Ishikawa (cell line): ENCODE results near the gene MEGF9.

Source experiments
- FOXM1 ChIP-seq: IDR thresholded peaks from 2 replicates; pipeline ENCODE4 v1.6.1; 2012; ENCODE audit warnings: low read depth, borderline replicate concordance
- TAF1 ChIP-seq: IDR thresholded peaks from 2 replicates; pipeline ENCODE4 v1.6.1; 2012; ENCODE audit warnings: low read depth, mild to moderate bottlenecking
- USF1 ChIP-seq: IDR thresholded peaks from 2 replicates; pipeline ENCODE4 v1.6.1; 2012
- YY1 ChIP-seq: IDR thresholded peaks from 2 replicates; pipeline ENCODE4 v1.6.1; 2012; ENCODE audit warnings: low read depth

GRCh38 chr9:120583958-120584369, 130.3 kb downstream of the MEGF9 start:
- TF ChIP-seq TAF1, result no peak
- TF ChIP-seq USF1, result no peak
- TF ChIP-seq YY1, result no peak
- TF ChIP-seq FOXM1, result no peak
